ENCODE results near the gene UQCRC1. TPM values are rescaled to one million over a fixed set of nuclear protein-coding genes. Genes with fewer than 3 reads are reported as not detected.
"Not testable (repeated sequence)": the region's sequence is repeated elsewhere in the genome, so short reads cannot be mapped to it uniquely, and the experiment has no call there.

The UQCRC1 gene
- polyA plus RNA-seq, 3 donors from 2014 or later = 189 to 544 (median 231) TPM

- H3K4me1 Mint-ChIP-seq = peaks cover 12 to 17% of the 10 kb centered on the region in 2 donors
- H3K9me3 Mint-ChIP-seq = no peaks in the 10 kb centered on the region
- no peaks in the 10 kb centered on the region for H3K36me3 Mint-ChIP-seq
- peak within 1 kb of the TSS; percentile 74 to 84 (median 82) for H3K4me3 Mint-ChIP-seq
- DNase-seq = peak; percentile 99 to 100 (median 100)
- H3K27me3 Mint-ChIP-seq (ENCODE audit: low read depth in 3 of 3) = peaks cover 2 to 4% (median 4%) of the 10 kb centered on the region in 3 donors
- H3K27ac Mint-ChIP-seq = peak within 1 kb of the TSS; percentile 8 to 79 (median 66)
Observed at GRCh38 chr3:48556796-48557626, 52.4 kb downstream of the UQCRC1 start, which contains the start of gene PFKFB4. Gene PFKFB4 (minus strand): TSS chr3:48556803. CDS start chr3:48556777, 26 bp downstream.

- H3K27me3 Mint-ChIP-seq (ENCODE audit: low read depth in 3 of 3) = peaks cover 2 to 4% (median 3%) of the 10 kb centered on the region in 3 donors
- H3K4me1 Mint-ChIP-seq = peaks cover 12 to 17% of the 10 kb centered on the region in 2 donors
- no peaks in the 10 kb centered on the region for H3K36me3 Mint-ChIP-seq
- H3K4me3 Mint-ChIP-seq = peak overlapping the region; percentile 74 to 84 (median 82)
- no peak for DNase-seq
- H3K27ac Mint-ChIP-seq = peak overlapping the region in 4 of 6 donors; percentile 8 to 79 (median 70)
- no peaks in the 10 kb centered on the region for H3K9me3 Mint-ChIP-seq
Observed at GRCh38 chr3:48555949-48556795, 53.3 kb downstream of the UQCRC1 start.

GRCh38 chr3:48555231-48555948 lies 54.1 kb downstream of the UQCRC1 start:
- H3K27ac Mint-ChIP-seq = peak overlapping the region in 1 of 6 donors; percentile 62
- no peak for DNase-seq
- H3K27me3 Mint-ChIP-seq (ENCODE audit: low read depth in 3 of 3) = peaks cover 2 to 5% (median 2%) of the 10 kb centered on the region in 3 donors
- no peaks in the 10 kb centered on the region for H3K9me3 Mint-ChIP-seq
- no peaks in the 10 kb centered on the region for H3K36me3 Mint-ChIP-seq
- H3K4me1 Mint-ChIP-seq = peaks cover 12 to 14% of the 10 kb centered on the region in 2 donors
- H3K4me3 Mint-ChIP-seq = peak overlapping the region; percentile 46 to 82 (median 80)

- Mint-ChIP-seq H3K36me3 (no peaks in the 10 kb centered on the region), H3K9me3 (no peaks in the 10 kb centered on the region), H3K4me3 (peak overlapping the region in 1 of 5 donors; percentile 10), H3K27ac (no peak overlapping the region), H3K27me3 (ENCODE audit: low read depth in 3 of 3) (peaks cover 2 to 6% (median 2%) of the 10 kb centered on the region in 3 donors), H3K4me1 (peaks cover 12% of the 10 kb centered on the region in 2 donors)
- DNase-seq = no peak
Observed at GRCh38 chr3:48553886-48554845, 55.3 kb downstream of the UQCRC1 start.

- H3K4me3 Mint-ChIP-seq = no peak overlapping the region
- peaks cover 6 to 10% of the 10 kb centered on the region in 2 donors for H3K4me1 Mint-ChIP-seq
- no peaks in the 10 kb centered on the region for H3K9me3 Mint-ChIP-seq
Observed at GRCh38 chr3:48553361-48553760, 56.1 kb downstream of the UQCRC1 start.

GRCh38 chr3:48552111-48552951 lies 57.1 kb downstream of the UQCRC1 start:
- H3K36me3 Mint-ChIP-seq = no peaks in the 10 kb centered on the region
- no peak overlapping the region for H3K4me3 Mint-ChIP-seq
- no peak for DNase-seq
- no peaks in the 10 kb centered on the region for H3K9me3 Mint-ChIP-seq
- no peak overlapping the region for H3K27ac Mint-ChIP-seq
- H3K27me3 Mint-ChIP-seq (ENCODE audit: low read depth in 3 of 3) = peaks cover 2 to 6% (median 2%) of the 10 kb centered on the region in 3 donors
- H3K4me1 Mint-ChIP-seq = peaks cover 0 to 7% of the 10 kb centered on the region in 2 donors

More at GRCh38 chr3:48553361-48553760, 56.1 kb downstream of the UQCRC1 start:
- Mint-ChIP-seq H3K27me3 (ENCODE audit: low read depth in 3 of 3) (peaks cover 2 to 6% (median 2%) of the 10 kb centered on the region in 3 donors), H3K36me3 (no peaks in the 10 kb centered on the region), H3K27ac (no peak overlapping the region)
- DNase-seq = no peak

- not testable (repeated sequence) for H3K4me3 Mint-ChIP-seq; H3K27me3 Mint-ChIP-seq (ENCODE audit: low read depth in 3 of 3); H3K36me3 Mint-ChIP-seq; DNase-seq; H3K9me3 Mint-ChIP-seq; H3K4me1 Mint-ChIP-seq; H3K27ac Mint-ChIP-seq
Observed at GRCh38 chr3:48551651-48552050, 57.8 kb downstream of the UQCRC1 start.

Other genes with a start within 250 kb of the UQCRC1 start
- gene FBXW12, start 237.4 kb downstream of the UQCRC1 start, polyA plus RNA-seq = not detected
- gene PLXNB1, start 179.6 kb downstream of the UQCRC1 start, polyA plus RNA-seq = under 1 TPM in 2 of 3 donors, not detected in 1; 0.11 to 0.19 TPM
- gene CCDC51, start 169.5 kb downstream of the UQCRC1 start, polyA plus RNA-seq = 10 to 100 TPM; 10.2 to 16.3 (median 10.6) TPM
- gene TMA7, start 169.4 kb downstream of the UQCRC1 start, polyA plus RNA-seq = 1,000 to 10,000 TPM in 1 of 3 donors, 100 to 1,000 TPM in 2; 593 to 1,259 (median 677) TPM
- gene ATRIP, start 162.9 kb downstream of the UQCRC1 start, polyA plus RNA-seq = 10 to 100 TPM in 1 of 3 donors, 1 to 10 TPM in 2; 6.4 to 12.6 (median 6.6) TPM
- gene SHISA5, start 105.5 kb downstream of the UQCRC1 start, polyA plus RNA-seq = 100 to 1,000 TPM; 351 to 618 (median 505) TPM
- gene PFKFB4, start 52.8 kb downstream of the UQCRC1 start, polyA plus RNA-seq = under 1 TPM in 2 of 3 donors, not detected in 1; 0.17 to 0.78 TPM
- not detected for gene UCN2, start 45.9 kb downstream of the UQCRC1 start, polyA plus RNA-seq
- not detected for gene COL7A1, start 14.3 kb downstream of the UQCRC1 start, polyA plus RNA-seq
- gene TMEM89, start 12.1 kb upstream of the UQCRC1 start, polyA plus RNA-seq = not detected
- 1 to 10 TPM; 2.2 to 7.8 (median 5.1) TPM for gene SLC26A6, start 25.8 kb upstream of the UQCRC1 start, polyA plus RNA-seq
- gene CELSR3, start 53.2 kb upstream of the UQCRC1 start, polyA plus RNA-seq = under 1 TPM in 2 of 3 donors, not detected in 1; 0.46 to 0.48 TPM
- 1 to 10 TPM; 4.8 to 8.7 (median 5.6) TPM for gene NCKIPSD, start 76.3 kb upstream of the UQCRC1 start, polyA plus RNA-seq
- gene IP6K2, start 107.6 kb upstream of the UQCRC1 start, polyA plus RNA-seq = 10 to 100 TPM; 55.5 to 82.3 (median 63.7) TPM
- gene PRKAR2A, start 238.2 kb upstream of the UQCRC1 start, polyA plus RNA-seq = 10 to 100 TPM; 16.0 to 21.4 (median 17.9) TPM